CD4-positive, CD25-positive, alpha-beta regulatory T cell (primary cell): ENCODE data around the gene RHBDL3. TPM values are rescaled to one million over a fixed set of nuclear protein-coding genes. Genes with fewer than 3 reads are reported as not detected.

ENCODE experiments used
- ATAC-seq, 2 donors: fragments of 150-1000 bp; cut with Tn5 transposase; one replicate each; pipeline ENCODE4 v1.10.0; 2021; ENCODE audit warnings: low read depth in 2 of 2, moderate number of reproducible peaks in 2 of 2, moderate library complexity in 1 of 2
- DNase-seq, 3 donors: peaks; one replicate each; pipeline versions ENCODE4 v3.0.0 to v3.0.0-alpha.2; 2012 to 2022; ENCODE audit warnings: mixed read lengths in 1 of 3
- H3K27ac ChIP-seq: one replicate; pipeline ENCODE4 v1.7.0; 2013; ENCODE audit warnings: mild to moderate bottlenecking, low read length; ENCODE audit not compliant: insufficient read depth, poor library complexity, severe bottlenecking
- H3K27me3 ChIP-seq: one replicate; pipeline ENCODE4 v1.7.0; 2013; ENCODE audit warnings: low read length; ENCODE audit not compliant: control insufficient read depth, insufficient read depth
- H3K36me3 ChIP-seq: one replicate; pipeline ENCODE4 v1.7.0; 2013; ENCODE audit warnings: mild to moderate bottlenecking, low read length, moderate library complexity; ENCODE audit not compliant: control insufficient read depth, insufficient read depth
- H3K4me1 ChIP-seq: 2 replicates; pipeline ENCODE4 v1.7.0; 2013; ENCODE audit warnings: mild to moderate bottlenecking, low read length; ENCODE audit not compliant: insufficient read depth, control insufficient read depth, poor library complexity, severe bottlenecking
- H3K4me3 ChIP-seq: one replicate; pipeline ENCODE4 v1.7.0; 2013; ENCODE audit warnings: low read depth, mild to moderate bottlenecking, low read length, moderate library complexity
- H3K9me3 ChIP-seq, 2 experiments: 1 replicate in 1 of 2; 2 replicates in 1 of 2; pipeline ENCODE4 v1.7.0; 2013; ENCODE audit warnings: low read length in 2 of 2, mild to moderate bottlenecking in 1 of 2, moderate library complexity in 1 of 2; ENCODE audit not compliant: control insufficient read depth in 2 of 2
- H3K27ac Mint-ChIP-seq, 3 donors: one replicate each; pipeline ENCODE4 v1.8.0; 2020 to 2022; ENCODE audit warnings: mild to moderate bottlenecking in 3 of 3, mixed read lengths in 3 of 3, moderate library complexity in 2 of 3
- H3K27me3 Mint-ChIP-seq: one replicate; pipeline ENCODE4 v1.8.0; 2022; ENCODE audit warnings: mild to moderate bottlenecking, mixed read lengths
- H3K36me3 Mint-ChIP-seq: one replicate; pipeline ENCODE4 v1.8.0; 2020; ENCODE audit warnings: mixed read lengths
- H3K4me1 Mint-ChIP-seq, 4 donors: one replicate each; pipeline ENCODE4 v1.8.0; 2020 to 2022; ENCODE audit warnings: mixed read lengths in 4 of 4, mild to moderate bottlenecking in 1 of 4
- H3K4me3 Mint-ChIP-seq, 4 donors: one replicate each; pipeline ENCODE4 v1.8.0; 2020 to 2022; ENCODE audit warnings: mild to moderate bottlenecking in 4 of 4, mixed read lengths in 4 of 4, moderate library complexity in 3 of 4
- H3K9me3 Mint-ChIP-seq, 7 donors: one replicate each; pipeline ENCODE4 v1.8.0; 2020 to 2022; ENCODE audit warnings: mixed read lengths in 7 of 7, mild to moderate bottlenecking in 3 of 7, moderate library complexity in 2 of 7
- polyA plus RNA-seq, 4 donors: library from polyadenylated mRNA; unstranded; fragments of 300-500 nt; fragmentation: Illumina TruSeq; gene quantifications; one replicate each; pipeline ENCODE4 v1.2.3, GENCODE V29; 2021
- total RNA-seq: library from RNA; stranded (reverse); gene quantifications from one replicate; pipeline ENCODE4 v1.2.3, GENCODE V29; 2022

Gene RHBDL3
- total and polyA plus RNA-seq, 5 donors from 2014 or later = not detected

- DNase-seq = no peak
These were observed 9.7 kb downstream of the RHBDL3 start for GRCh38 chr17:32275060-32276042.

GRCh38 chr17:32276171-32276601 lies 10.6 kb downstream of the RHBDL3 start:
- Mint-ChIP-seq H3K4me1 (no peaks in the 10 kb centered on the region), H3K36me3 (no peaks in the 10 kb centered on the region), H3K27me3 (peaks cover 35% of the 10 kb centered on the region), H3K27ac (no peak overlapping the region), H3K4me3 (no peak overlapping the region), H3K9me3 (no peaks in the 10 kb centered on the region)
- no peaks in the 10 kb centered on the region for H3K9me3 ChIP-seq
- ATAC-seq (no peak), DNase-seq (no peak)
- no peaks in the 10 kb centered on the region for H3K36me3 ChIP-seq
- H3K27ac ChIP-seq = no peak overlapping the region
- peaks cover 4% of the 10 kb centered on the region for H3K27me3 ChIP-seq
- H3K4me3 ChIP-seq = no peak overlapping the region
- H3K4me1 ChIP-seq = no peaks in the 10 kb centered on the region

More at GRCh38 chr17:32275060-32276042, 9.7 kb downstream of the RHBDL3 start:
- Histone ChIP-seq H3K27me3 (peaks cover 7% of the 10 kb centered on the region), H3K4me3 (no peak overlapping the region), H3K4me1 (no peaks in the 10 kb centered on the region), H3K36me3 (no peaks in the 10 kb centered on the region), H3K9me3 (no peaks in the 10 kb centered on the region), H3K27ac (no peak overlapping the region)
- no peaks in the 10 kb centered on the region for H3K9me3 Mint-ChIP-seq
- H3K4me1 Mint-ChIP-seq = no peaks in the 10 kb centered on the region
- no peaks in the 10 kb centered on the region for H3K36me3 Mint-ChIP-seq
- no peak overlapping the region for H3K4me3 Mint-ChIP-seq
- no peak overlapping the region for H3K27ac Mint-ChIP-seq
- ATAC-seq = no peak
- H3K27me3 Mint-ChIP-seq = peaks cover 41% of the 10 kb centered on the region

GRCh38 chr17:32277284-32277683 lies 11.7 kb downstream of the RHBDL3 start:
- Histone ChIP-seq H3K36me3 (no peaks in the 10 kb centered on the region), H3K27me3 (no peaks in the 10 kb centered on the region), H3K4me1 (no peaks in the 10 kb centered on the region), H3K9me3 (no peaks in the 10 kb centered on the region), H3K27ac (no peak overlapping the region), H3K4me3 (no peak overlapping the region)
- Mint-ChIP-seq H3K27me3 (peaks cover 25% of the 10 kb centered on the region), H3K4me3 (no peak overlapping the region), H3K9me3 (no peaks in the 10 kb centered on the region), H3K4me1 (no peaks in the 10 kb centered on the region), H3K27ac (no peak overlapping the region), H3K36me3 (no peaks in the 10 kb centered on the region)
- no peak for ATAC-seq
- DNase-seq = no peak

DNA sequence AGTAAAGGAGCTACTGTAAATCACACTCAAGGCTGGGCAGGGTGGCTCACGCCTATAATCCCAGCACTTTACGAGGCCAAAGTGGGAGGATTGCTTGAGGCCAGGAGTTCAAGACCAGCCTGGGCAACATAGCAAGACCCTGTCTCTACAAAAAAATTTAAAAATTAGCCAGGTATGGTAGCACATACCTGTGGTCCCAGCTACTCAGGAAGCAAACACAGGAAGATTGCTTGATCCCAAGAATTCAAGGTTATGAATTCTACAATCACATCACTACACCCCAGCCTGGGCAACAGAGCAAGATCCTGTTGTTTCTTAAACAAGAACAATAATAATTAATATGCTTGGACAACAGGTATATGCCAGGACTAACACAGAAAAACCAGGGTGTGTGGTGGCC lies 13.2 kb downstream of the RHBDL3 start:
- Mint-ChIP-seq H3K9me3 (no peaks in the 10 kb centered on the region), H3K4me1 (no peaks in the 10 kb centered on the region), H3K27ac (no peak overlapping the region), H3K36me3 (no peaks in the 10 kb centered on the region), H3K4me3 (no peak overlapping the region), H3K27me3 (peaks cover 14% of the 10 kb centered on the region)
- Histone ChIP-seq H3K4me3 (no peak overlapping the region), H3K9me3 (no peaks in the 10 kb centered on the region), H3K36me3 (no peaks in the 10 kb centered on the region), H3K27me3 (no peaks in the 10 kb centered on the region), H3K4me1 (no peaks in the 10 kb centered on the region), H3K27ac (no peak overlapping the region)
- DNase-seq = no peak
- ATAC-seq = no peak

DNA sequence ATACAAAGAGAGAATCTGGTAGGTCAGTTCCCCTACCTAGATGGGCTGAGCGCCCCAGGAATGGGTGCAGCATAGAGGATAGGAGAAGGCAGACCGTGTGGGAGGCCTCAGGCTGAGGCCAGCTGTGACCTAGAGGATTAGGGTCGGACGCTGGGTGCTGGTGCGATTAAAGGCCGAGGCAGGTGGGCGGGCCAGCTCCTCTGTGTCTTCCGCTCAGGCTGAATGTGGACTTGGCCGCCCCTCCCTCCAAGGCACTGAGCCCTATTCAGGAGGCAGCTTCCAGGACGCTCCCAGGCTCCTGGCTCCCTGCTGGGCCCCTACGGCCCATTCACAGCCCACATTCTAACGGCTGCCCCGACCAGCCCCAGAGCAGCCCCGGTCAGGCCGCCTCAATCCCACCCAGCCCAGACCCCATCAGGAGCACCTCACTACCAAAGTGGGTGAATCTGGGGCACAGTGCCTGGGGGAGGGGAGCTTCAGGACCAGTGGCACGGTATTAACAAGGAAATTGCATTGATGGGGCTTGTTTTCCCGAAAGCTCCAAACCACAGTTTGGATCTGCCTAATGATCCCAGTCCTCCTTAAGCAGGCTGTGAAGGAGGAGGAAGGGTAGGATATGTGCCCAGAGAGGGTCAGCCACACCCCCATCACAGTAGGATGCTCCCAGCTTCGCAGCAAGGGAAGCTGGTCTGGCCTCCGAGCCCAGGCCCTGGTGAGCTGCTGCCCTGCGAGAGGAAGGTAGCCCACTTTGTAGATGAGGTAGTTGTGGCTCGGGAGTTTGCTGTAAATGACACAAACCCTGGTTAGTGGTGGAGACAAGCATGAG lies 14.5 kb downstream of the RHBDL3 start:
- no peak overlapping the region for H3K27ac ChIP-seq
- no peak for ATAC-seq
- no peaks in the 10 kb centered on the region for H3K4me1 ChIP-seq
- H3K27ac Mint-ChIP-seq = no peak overlapping the region
- H3K9me3 Mint-ChIP-seq = no peaks in the 10 kb centered on the region
- H3K36me3 Mint-ChIP-seq = no peaks in the 10 kb centered on the region
- H3K4me3 Mint-ChIP-seq = no peak overlapping the region
- H3K27me3 ChIP-seq = no peaks in the 10 kb centered on the region
- H3K4me1 Mint-ChIP-seq = no peaks in the 10 kb centered on the region
- no peak for DNase-seq
- H3K9me3 ChIP-seq = no peaks in the 10 kb centered on the region
- peaks cover 9% of the 10 kb centered on the region for H3K27me3 Mint-ChIP-seq
- H3K4me3 ChIP-seq = no peak overlapping the region
- H3K36me3 ChIP-seq = no peaks in the 10 kb centered on the region

DNA sequence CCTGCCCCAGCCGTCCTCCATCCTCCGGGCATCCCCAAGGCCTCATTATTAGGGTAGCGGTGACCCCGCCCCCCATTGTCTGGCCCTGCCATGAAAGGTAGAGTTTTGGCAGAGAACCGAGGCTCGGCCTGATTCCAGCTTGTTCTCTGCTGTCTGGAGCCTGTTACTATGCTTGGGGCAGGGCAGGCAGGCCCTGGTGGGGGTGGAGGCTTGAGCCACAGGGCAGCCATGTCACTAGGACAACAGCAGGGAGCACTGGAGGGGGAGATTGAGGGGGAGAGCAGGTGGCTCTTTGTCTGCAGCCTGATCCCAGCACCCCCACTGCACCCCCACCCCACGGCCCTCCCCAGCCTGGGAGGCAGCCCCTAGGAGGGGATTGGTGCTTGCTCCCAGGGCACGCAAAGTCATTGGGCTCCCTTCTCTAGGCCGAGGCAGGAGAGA lies 15.4 kb downstream of the RHBDL3 start:
- Mint-ChIP-seq H3K27me3 (peaks cover 14% of the 10 kb centered on the region), H3K27ac (peak overlapping the region in 1 of 3 donors; percentile 20), H3K4me3 (no peak overlapping the region), H3K9me3 (no peaks in the 10 kb centered on the region), H3K4me1 (no peaks in the 10 kb centered on the region), H3K36me3 (no peaks in the 10 kb centered on the region)
- Histone ChIP-seq H3K27me3 (no peaks in the 10 kb centered on the region), H3K9me3 (no peaks in the 10 kb centered on the region), H3K4me3 (no peak overlapping the region), H3K36me3 (no peaks in the 10 kb centered on the region), H3K27ac (no peak overlapping the region), H3K4me1 (no peaks in the 10 kb centered on the region)
- no peak for ATAC-seq
- DNase-seq = no peak

- Mint-ChIP-seq H3K4me1 (no peaks in the 10 kb centered on the region), H3K36me3 (no peaks in the 10 kb centered on the region), H3K27me3 (peaks cover 10% of the 10 kb centered on the region), H3K4me3 (no peak overlapping the region), H3K27ac (peak overlapping the region in 1 of 3 donors; percentile 38), H3K9me3 (no peaks in the 10 kb centered on the region)
- no peaks in the 10 kb centered on the region for H3K27me3 ChIP-seq
- DNase-seq (no peak), ATAC-seq (no peak)
- H3K36me3 ChIP-seq = no peaks in the 10 kb centered on the region
- no peaks in the 10 kb centered on the region for H3K9me3 ChIP-seq
- no peak overlapping the region for H3K4me3 ChIP-seq
- no peaks in the 10 kb centered on the region for H3K4me1 ChIP-seq
- H3K27ac ChIP-seq = no peak overlapping the region
These were observed 18.1 kb downstream of the RHBDL3 start for GRCh38 chr17:32283745-32284201.
